ENCODE results near the gene USP37.

GRCh38 chr2:218438596-218438995, 129.6 kb downstream of the USP37 start:
- no peak for TF ChIP-seq DNMT1 (CRISPR knock-in tag; IDR thresholded peaks at IDR 0.05)
- no peak for TF ChIP-seq ETV6 (CRISPR knock-in tag; conservative IDR thresholded peaks at IDR 0.05)
- no peak for TF ChIP-seq MAFK (conservative IDR thresholded peaks at IDR 0.05 in 1 of 2, IDR thresholded peaks at IDR 0.05 in 1 of 2; ENCODE audit: low read length in 2 of 2)

All from HepG2 (cell line).